CD4-positive, alpha-beta T cell treated with Interleukin-15 for 1 hour (primary cell): ENCODE results near the gene MYLK3.
"Not testable (repeated sequence)": the region's sequence is repeated elsewhere in the genome, so short reads cannot be mapped to it uniquely, and the experiment has no call there.

Experiments
- DNase-seq: peaks from one replicate; pipeline ENCODE4 v3.0.0-alpha.2; 2020

The MYLK3 gene

GRCh38 chr16:46688654-46689364 lies 59.3 kb downstream of the MYLK3 start, which contains the start of gene VPS35:
TSS of gene VPS35 (minus strand) at chr16:46689178. CDS start at chr16:46689133, 45 bp downstream.
- DNase-seq: peak; percentile 99

- peak; percentile 70 for DNase-seq
These were observed 60.0 kb downstream of the MYLK3 start for GRCh38 chr16:46688101-46688653.

GRCh38 chr16:46687486-46687885 lies 60.7 kb downstream of the MYLK3 start:
- no peak for DNase-seq

GRCh38 chr16:46686815-46687473 lies 61.2 kb downstream of the MYLK3 start:
- DNase-seq: no peak

GRCh38 chr16:46681867-46682266 lies 66.3 kb downstream of the MYLK3 start:
- not testable (repeated sequence) for DNase-seq

GRCh38 chr16:46677943-46678342 lies 70.2 kb downstream of the MYLK3 start:
- DNase-seq: not testable (repeated sequence)

GRCh38 chr16:46673320-46674013 lies 74.7 kb downstream of the MYLK3 start:
- DNase-seq: peak; percentile 58

GRCh38 chr16:46662123-46662522 lies 86.0 kb downstream of the MYLK3 start:
- DNase-seq: no peak

GRCh38 chr16:46658925-46659324 lies 89.2 kb downstream of the MYLK3 start:
- DNase-seq: peak; percentile 74
